ENCODE results near the gene HOXD8. TPM values are rescaled to one million over a fixed set of nuclear protein-coding genes. Genes with fewer than 3 reads are reported as not detected.

HOXD8 gene
- total RNA-seq, 1 donor from 2014 or later: 2.8 TPM

DNA sequence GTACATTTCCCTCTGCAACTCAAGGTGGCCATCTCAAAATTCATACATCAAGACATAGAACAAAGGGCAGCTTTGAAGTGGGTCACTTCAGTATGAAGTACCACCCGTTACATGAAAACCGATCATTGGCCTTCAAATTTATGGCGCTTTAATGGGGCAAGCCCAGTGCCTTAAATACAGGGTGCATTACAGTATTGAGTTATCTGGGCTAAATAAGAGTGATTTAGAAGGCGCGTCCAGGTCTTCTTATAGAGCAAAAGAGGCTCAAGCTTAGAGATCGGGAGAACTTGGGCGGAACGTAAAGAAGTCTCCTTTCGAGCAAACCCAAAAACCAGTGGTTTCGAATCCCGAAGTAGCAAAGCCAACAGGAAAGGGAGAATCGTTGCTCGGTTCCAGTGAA, 34.7 kb downstream of the HOXD8 start:
- peak overlapping the region; percentile 89 for H3K27ac Mint-ChIP-seq
- H3K4me1 Mint-ChIP-seq (ENCODE audit: unreplicated experiment): peaks cover 44% of the 10 kb centered on the region
- H3K9me3 Mint-ChIP-seq: no peaks in the 10 kb centered on the region
- no peak for DNase-seq (ENCODE audit: extremely low spot score, unreplicated experiment)
- peak overlapping the region; percentile 87 for H3K4me3 Mint-ChIP-seq
- H3K36me3 Mint-ChIP-seq: peaks cover 13% of the 10 kb centered on the region
- TF ChIP-seq, protein P1, sequence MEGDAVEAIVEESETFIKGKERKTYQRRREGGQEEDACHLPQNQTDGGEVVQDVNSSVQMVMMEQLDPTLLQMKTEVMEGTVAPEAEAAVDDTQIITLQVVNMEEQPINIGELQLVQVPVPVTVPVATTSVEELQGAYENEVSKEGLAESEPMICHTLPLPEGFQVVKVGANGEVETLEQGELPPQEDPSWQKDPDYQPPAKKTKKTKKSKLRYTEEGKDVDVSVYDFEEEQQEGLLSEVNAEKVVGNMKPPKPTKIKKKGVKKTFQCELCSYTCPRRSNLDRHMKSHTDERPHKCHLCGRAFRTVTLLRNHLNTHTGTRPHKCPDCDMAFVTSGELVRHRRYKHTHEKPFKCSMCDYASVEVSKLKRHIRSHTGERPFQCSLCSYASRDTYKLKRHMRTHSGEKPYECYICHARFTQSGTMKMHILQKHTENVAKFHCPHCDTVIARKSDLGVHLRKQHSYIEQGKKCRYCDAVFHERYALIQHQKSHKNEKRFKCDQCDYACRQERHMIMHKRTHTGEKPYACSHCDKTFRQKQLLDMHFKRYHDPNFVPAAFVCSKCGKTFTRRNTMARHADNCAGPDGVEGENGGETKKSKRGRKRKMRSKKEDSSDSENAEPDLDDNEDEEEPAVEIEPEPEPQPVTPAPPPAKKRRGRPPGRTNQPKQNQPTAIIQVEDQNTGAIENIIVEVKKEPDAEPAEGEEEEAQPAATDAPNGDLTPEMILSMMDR (conservative IDR thresholded peaks at IDR 0.05): no peak
- peaks cover 89% of the 10 kb centered on the region for H3K27me3 Mint-ChIP-seq

DNA sequence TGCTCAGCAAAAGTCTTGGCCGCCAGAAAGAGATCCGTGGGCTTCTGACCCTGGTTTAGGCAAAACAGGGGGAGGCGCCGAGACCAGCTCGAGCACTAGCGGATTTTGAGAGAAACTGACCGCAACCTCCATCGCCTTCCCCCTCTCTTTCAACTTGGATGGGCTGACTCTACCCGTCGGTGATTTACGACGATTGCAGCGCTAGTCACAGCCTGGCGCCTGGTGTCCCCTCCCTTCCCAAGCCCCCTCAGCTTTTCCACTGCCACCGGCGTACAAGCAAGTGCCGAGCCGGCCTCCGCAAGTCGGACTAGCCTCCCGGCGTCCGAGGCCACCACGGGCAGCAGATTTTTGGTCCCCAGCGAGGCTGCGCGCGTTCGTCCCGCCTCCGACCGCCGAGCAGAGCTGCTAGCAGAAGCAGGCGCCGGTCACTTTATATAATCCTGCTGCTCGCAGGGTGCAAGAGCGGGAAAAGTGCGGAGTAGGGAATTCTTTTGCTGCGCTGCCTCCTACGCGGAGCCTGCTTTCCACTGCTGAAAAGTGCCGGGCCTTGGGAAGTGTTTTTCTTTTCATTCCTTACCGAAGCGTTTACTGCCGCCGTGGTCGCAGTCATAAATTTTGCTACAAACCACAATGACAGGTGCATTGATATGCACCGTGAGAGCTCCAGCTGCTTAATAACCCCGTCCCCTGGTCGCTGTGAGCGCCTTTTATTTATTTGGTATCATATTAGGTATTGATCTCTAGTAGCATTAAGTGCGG, 35.3 kb downstream of the HOXD8 start:
- peaks cover 16% of the 10 kb centered on the region for H3K36me3 Mint-ChIP-seq
- H3K9me3 Mint-ChIP-seq: no peaks in the 10 kb centered on the region
- TF ChIP-seq, protein P1 (conservative IDR thresholded peaks at IDR 0.05): no peak
- peak overlapping the region; percentile 89 for H3K27ac Mint-ChIP-seq
- H3K27me3 Mint-ChIP-seq: peaks cover 89% of the 10 kb centered on the region
- DNase-seq (ENCODE audit: extremely low spot score, unreplicated experiment): no peak
- peak overlapping the region; percentile 87 for H3K4me3 Mint-ChIP-seq
- H3K4me1 Mint-ChIP-seq (ENCODE audit: unreplicated experiment): peaks cover 49% of the 10 kb centered on the region

DNA sequence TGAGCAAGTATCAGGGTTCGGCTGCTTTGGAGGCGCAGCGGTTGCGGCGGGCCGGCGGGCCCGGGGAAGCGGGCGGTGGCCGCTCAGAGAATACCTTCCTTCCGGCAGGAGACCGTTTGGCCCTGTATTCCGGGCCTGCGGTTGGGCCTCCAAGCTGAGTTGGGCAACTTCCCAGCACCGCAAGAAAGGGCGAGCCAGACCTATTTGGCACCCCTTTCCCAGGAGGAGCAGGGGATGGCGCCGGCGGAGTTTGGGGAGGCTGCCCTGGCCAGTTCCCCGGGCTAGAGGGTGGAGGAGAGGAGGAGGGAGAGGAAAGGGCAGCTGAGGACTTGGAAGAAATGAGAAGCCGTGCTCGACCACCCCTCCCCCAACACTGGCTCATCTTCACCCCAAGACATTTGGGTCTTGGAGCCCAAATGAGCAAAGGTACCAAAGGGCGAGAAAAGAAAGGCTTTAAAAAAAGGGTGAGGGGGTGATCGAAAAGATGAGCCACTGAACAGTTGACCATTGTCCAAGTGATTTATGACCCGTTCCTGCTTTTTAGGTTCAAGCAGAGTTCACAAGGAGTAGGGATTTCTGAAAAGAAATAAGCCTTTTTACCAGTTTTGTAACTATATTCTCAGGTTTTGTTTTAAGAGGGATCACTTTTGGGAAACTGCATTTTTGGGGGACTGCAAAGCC, 36.0 kb downstream of the HOXD8 start:
- TF ChIP-seq, protein P1 (conservative IDR thresholded peaks at IDR 0.05): no peak
- peak overlapping the region; percentile 89 for H3K27ac Mint-ChIP-seq
- no peaks in the 10 kb centered on the region for H3K9me3 Mint-ChIP-seq
- peaks cover 53% of the 10 kb centered on the region for H3K4me1 Mint-ChIP-seq (ENCODE audit: unreplicated experiment)
- DNase-seq (ENCODE audit: extremely low spot score, unreplicated experiment): no peak
- H3K36me3 Mint-ChIP-seq: peaks cover 18% of the 10 kb centered on the region
- H3K4me3 Mint-ChIP-seq: peak overlapping the region; percentile 87
- peaks cover 90% of the 10 kb centered on the region for H3K27me3 Mint-ChIP-seq

- Mint-ChIP-seq H3K4me3 (peak overlapping the region; percentile 87), H3K27me3 (peaks cover 90% of the 10 kb centered on the region), H3K9me3 (no peaks in the 10 kb centered on the region), H3K36me3 (peaks cover 19% of the 10 kb centered on the region), H3K4me1 (ENCODE audit: unreplicated experiment) (peaks cover 51% of the 10 kb centered on the region), H3K27ac (peak overlapping the region; percentile 89)
- DNase-seq (ENCODE audit: extremely low spot score, unreplicated experiment): no peak
- TF ChIP-seq, protein P1 (conservative IDR thresholded peaks at IDR 0.05): no peak
Observed at GRCh38 chr2:176166272-176166671, 36.8 kb downstream of the HOXD8 start.

DNA sequence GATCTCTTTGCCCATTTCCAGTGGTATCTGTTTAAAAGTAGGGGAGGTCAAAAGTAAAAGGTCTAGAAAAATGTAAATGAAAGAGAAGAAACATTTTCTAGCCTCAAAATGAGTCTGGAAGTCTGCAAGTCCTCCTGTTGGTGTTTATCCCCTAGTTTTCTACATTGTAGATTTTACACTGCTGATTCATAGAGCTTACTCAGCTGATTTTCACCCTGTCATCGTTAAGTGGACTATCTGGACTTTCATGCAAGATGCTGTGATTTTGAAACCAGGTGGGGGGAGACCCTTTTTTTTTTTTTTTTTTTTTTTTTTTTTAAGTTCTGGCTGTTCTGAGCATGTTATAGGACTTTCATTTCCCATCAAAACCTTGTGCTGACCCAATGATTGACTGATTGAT, 37.9 kb downstream of the HOXD8 start:
- DNase-seq (ENCODE audit: extremely low spot score, unreplicated experiment): no peak
- peaks cover 89% of the 10 kb centered on the region for H3K27me3 Mint-ChIP-seq
- TF ChIP-seq, protein P1 (conservative IDR thresholded peaks at IDR 0.05): no peak
- H3K9me3 Mint-ChIP-seq: no peaks in the 10 kb centered on the region
- peaks cover 45% of the 10 kb centered on the region for H3K4me1 Mint-ChIP-seq (ENCODE audit: unreplicated experiment)
- H3K36me3 Mint-ChIP-seq: peaks cover 20% of the 10 kb centered on the region
- H3K4me3 Mint-ChIP-seq: no peak overlapping the region
- no peak overlapping the region for H3K27ac Mint-ChIP-seq

All from type B pancreatic cell (in vitro differentiated cells).